ENCODE results near the gene ANK3. TPM values are rescaled to one million over a fixed set of nuclear protein-coding genes. Genes with fewer than 3 reads are reported as not detected.

Gene ANK3
- total RNA-seq, 1 donor from 2014 or later = 65.3 TPM

GRCh38 chr10:60189861-60190475 is 199.7 kb downstream of the ANK3 start:
- no peak for DNase-seq (ENCODE audit: extremely low spot score in 2 of 2)
- Histone ChIP-seq H3K4me3 (no peak overlapping the region), H3K9me3 (no peaks in the 10 kb centered on the region), H3K4me1 (no peaks in the 10 kb centered on the region), H3K36me3 (no peaks in the 10 kb centered on the region), H3K27me3 (no peaks in the 10 kb centered on the region), H3K27ac (no peak overlapping the region)
- intact Hi-C loops (cut with DNase I) = no loop called here
- TF ChIP-seq POLR2AphosphoS5 (IDR thresholded peaks at IDR 0.05; ENCODE audit: insufficient read depth in 1 of 2, low read depth in 1 of 2) (no peak), CTCF (IDR thresholded peaks at IDR 0.05) (no peak), POLR2A (IDR thresholded peaks at IDR 0.05) (no peak)

DNA sequence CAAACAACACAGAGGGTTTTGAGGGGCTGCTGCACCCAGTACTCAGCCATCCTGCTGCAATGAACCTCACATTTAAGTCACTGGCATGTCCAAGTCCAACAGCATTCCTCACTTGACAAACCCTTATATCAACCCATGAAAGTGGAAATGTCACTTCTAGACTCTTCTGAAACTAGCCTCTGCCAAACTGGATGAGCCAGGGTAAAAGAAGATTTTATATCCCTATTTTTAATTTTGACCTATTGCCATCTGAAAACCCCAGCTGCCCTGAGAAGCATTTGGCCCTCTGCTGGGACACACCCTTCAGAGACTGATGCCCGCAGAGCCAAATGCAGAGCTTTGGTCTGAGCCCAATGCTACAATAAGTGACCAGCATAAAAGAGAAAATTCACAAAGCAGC is 201.1 kb downstream of the ANK3 start:
- DNase-seq (ENCODE audit: extremely low spot score in 2 of 2) = no peak
- intact Hi-C loops (cut with DNase I) = no loop called here
- H3K27me3 ChIP-seq = no peaks in the 10 kb centered on the region
- no peaks in the 10 kb centered on the region for H3K36me3 ChIP-seq
- H3K4me3 ChIP-seq = no peak overlapping the region
- no peaks in the 10 kb centered on the region for H3K9me3 ChIP-seq
- no peaks in the 10 kb centered on the region for H3K4me1 ChIP-seq
- H3K27ac ChIP-seq = no peak overlapping the region
- no peak for TF ChIP-seq CTCF (IDR thresholded peaks at IDR 0.05)
- no peak for TF ChIP-seq POLR2A (IDR thresholded peaks at IDR 0.05)
- TF ChIP-seq POLR2AphosphoS5 (IDR thresholded peaks at IDR 0.05; ENCODE audit: insufficient read depth in 1 of 2, low read depth in 1 of 2) = no peak

- Histone ChIP-seq H3K36me3 (no peaks in the 10 kb centered on the region), H3K27me3 (no peaks in the 10 kb centered on the region), H3K4me3 (no peak overlapping the region), H3K27ac (no peak overlapping the region), H3K4me1 (no peaks in the 10 kb centered on the region), H3K9me3 (no peaks in the 10 kb centered on the region)
- DNase-seq (ENCODE audit: extremely low spot score in 2 of 2) = no peak
- intact Hi-C loops (cut with DNase I) = no loop called here
- no peak for TF ChIP-seq CTCF (IDR thresholded peaks at IDR 0.05)
Measured at GRCh38 chr10:60187691-60188090, 202.0 kb downstream of the ANK3 start.

- Histone ChIP-seq H3K27ac (no peak overlapping the region), H3K9me3 (no peaks in the 10 kb centered on the region), H3K4me3 (no peak overlapping the region), H3K4me1 (no peaks in the 10 kb centered on the region), H3K36me3 (no peaks in the 10 kb centered on the region), H3K27me3 (no peaks in the 10 kb centered on the region)
- no peak for DNase-seq (ENCODE audit: extremely low spot score in 2 of 2)
- intact Hi-C loops (cut with DNase I) = no loop called here
- TF ChIP-seq CTCF (IDR thresholded peaks at IDR 0.05) = no peak
- no peak for TF ChIP-seq POLR2AphosphoS5 (IDR thresholded peaks at IDR 0.05; ENCODE audit: insufficient read depth in 1 of 2, low read depth in 1 of 2)
- TF ChIP-seq POLR2A (IDR thresholded peaks at IDR 0.05) = no peak
Measured at GRCh38 chr10:60186315-60187071, 203.2 kb downstream of the ANK3 start.

DNA sequence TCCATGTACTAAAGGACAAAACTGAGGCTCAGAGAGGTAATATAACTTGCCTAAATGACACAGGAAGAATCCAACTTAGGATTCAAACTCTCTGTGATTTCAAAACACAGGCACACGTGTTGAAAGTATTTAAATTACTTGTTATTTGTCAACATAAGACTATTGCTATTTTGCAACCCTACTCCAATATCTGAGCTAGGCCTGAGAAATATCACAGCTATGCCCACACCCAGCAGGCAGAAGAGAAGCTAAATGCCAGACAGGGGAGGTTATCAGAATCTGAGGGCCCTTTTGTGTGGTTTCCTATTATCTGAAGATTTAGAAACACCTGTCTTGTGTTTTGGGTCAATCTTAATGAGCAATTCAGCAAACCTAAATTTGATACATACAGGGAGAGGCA is 204.3 kb downstream of the ANK3 start:
- intact Hi-C loops (cut with DNase I) = no loop called here
- Histone ChIP-seq H3K27me3 (no peaks in the 10 kb centered on the region), H3K27ac (no peak overlapping the region), H3K36me3 (no peaks in the 10 kb centered on the region), H3K9me3 (no peaks in the 10 kb centered on the region), H3K4me1 (no peaks in the 10 kb centered on the region), H3K4me3 (no peak overlapping the region)
- DNase-seq (ENCODE audit: extremely low spot score in 2 of 2) = no peak
- TF ChIP-seq POLR2A (IDR thresholded peaks at IDR 0.05) (no peak), POLR2AphosphoS5 (IDR thresholded peaks at IDR 0.05; ENCODE audit: insufficient read depth in 1 of 2, low read depth in 1 of 2) (no peak), CTCF (IDR thresholded peaks at IDR 0.05) (no peak)

Measured in vagina (tissue), 2 donors.